IPS DF 6.9 (cell line): ENCODE measurements around the gene CPLX1.
"Not testable (repeated sequence)": the region's sequence is repeated elsewhere in the genome, so short reads cannot be mapped to it uniquely, and the experiment has no call there.

ENCODE experiments used
- DNase-seq: peaks from one replicate; pipeline ENCODE4 v3.0.0-alpha.2; 2013; ENCODE audit warnings: low read depth, low spot score
- H3K27ac ChIP-seq: one replicate; pipeline ENCODE4 v1.5.1; 2013; ENCODE audit warnings: low read length, control low read depth
- H3K27me3 ChIP-seq: 2 replicates; pipeline ENCODE4 v1.6.1; 2013; ENCODE audit warnings: mild to moderate bottlenecking, low read length; ENCODE audit not compliant: control insufficient read depth, insufficient read depth
- H3K36me3 ChIP-seq: 2 replicates; pipeline ENCODE4 v1.6.1; 2013; ENCODE audit warnings: low read length; ENCODE audit not compliant: control insufficient read depth, insufficient read depth
- H3K4me1 ChIP-seq: 2 replicates; pipeline ENCODE4 v1.6.1; 2013; ENCODE audit warnings: low read length; ENCODE audit not compliant: control insufficient read depth, insufficient read depth
- H3K4me3 ChIP-seq: 2 replicates; pipeline ENCODE4 v1.5.1; 2013; ENCODE audit warnings: mild to moderate bottlenecking, low read length
- H3K9me3 ChIP-seq: 2 replicates; pipeline ENCODE4 v1.6.1; 2013; ENCODE audit warnings: low read length, inconsistent platforms; ENCODE audit not compliant: control insufficient read depth, insufficient read depth
- WGBS: extraction: QIAGEN DNeasy Blood & Tissue Kit; methylation state at CpG from one replicate; pipeline ENCODE4 v1.1.7; 2013; ENCODE audit warnings: mixed read lengths, missing lambda C conversion rate; ENCODE audit not compliant: insufficient read length, insufficient coverage; 5-methylcytosine and 5-hydroxymethylcytosine counted together

CPLX1 gene

GRCh38 chr4:774419-775092, 51.4 kb downstream of the CPLX1 start:
- not testable (repeated sequence) for H3K36me3 ChIP-seq
- no CpG with 5 or more reads among the region's 30 CpGs for WGBS

GRCh38 chr4:773214-773613, 52.7 kb downstream of the CPLX1 start:
- WGBS, result no CpG with 5 or more reads among the region's 9 CpGs
- Histone ChIP-seq H3K9me3 (no peaks in the 10 kb centered on the region), H3K4me3 (no peak overlapping the region), H3K27me3 (no peaks in the 10 kb centered on the region), H3K27ac (no peak overlapping the region), H3K4me1 (peaks cover 2% of the 10 kb centered on the region; the same call in 1 of the 2 replicates), H3K36me3 (peaks cover 8% of the 10 kb centered on the region)
- no peak for DNase-seq

More at GRCh38 chr4:774419-775092, 51.4 kb downstream of the CPLX1 start:
- H3K27me3 ChIP-seq, H3K4me1 ChIP-seq, H3K27ac ChIP-seq, DNase-seq, H3K9me3 ChIP-seq, H3K4me3 ChIP-seq: not testable (repeated sequence)

- no peak for DNase-seq
- H3K27ac ChIP-seq, result no peak overlapping the region
- H3K9me3 ChIP-seq, result no peaks in the 10 kb centered on the region
- WGBS, result no CpG with 5 or more reads among the region's 8 CpGs
- H3K4me1 ChIP-seq, result peaks cover 2% of the 10 kb centered on the region; the same call in 1 of the 2 replicates
- H3K36me3 ChIP-seq, result peaks cover 8% of the 10 kb centered on the region
- no peaks in the 10 kb centered on the region for H3K27me3 ChIP-seq
- H3K4me3 ChIP-seq, result no peak overlapping the region
Measured at GRCh38 chr4:772776-773175, 53.2 kb downstream of the CPLX1 start.

- Histone ChIP-seq H3K27me3 (no peaks in the 10 kb centered on the region), H3K4me3 (no peak overlapping the region)
Measured at GRCh38 chr4:772118-772517, 53.8 kb downstream of the CPLX1 start.

GRCh38 chr4:771464-771863, 54.5 kb downstream of the CPLX1 start:
- WGBS, result no CpG with 5 or more reads among the region's 6 CpGs
- Histone ChIP-seq H3K9me3 (no peaks in the 10 kb centered on the region), H3K4me3 (no peak overlapping the region), H3K4me1 (peaks cover 2% of the 10 kb centered on the region; the same call in 1 of the 2 replicates), H3K36me3 (peaks cover 8% of the 10 kb centered on the region), H3K27ac (no peak overlapping the region), H3K27me3 (no peaks in the 10 kb centered on the region)
- no peak for DNase-seq

More at GRCh38 chr4:772118-772517, 53.8 kb downstream of the CPLX1 start:
- Histone ChIP-seq H3K27ac (no peak overlapping the region), H3K4me1 (peaks cover 2% of the 10 kb centered on the region; the same call in 1 of the 2 replicates), H3K36me3 (peaks cover 8% of the 10 kb centered on the region), H3K9me3 (no peaks in the 10 kb centered on the region)
- DNase-seq, result no peak
- WGBS, result no CpG with 5 or more reads among the region's 7 CpGs

GRCh38 chr4:770022-770421, 55.9 kb downstream of the CPLX1 start:
- DNase-seq, result no peak
- Histone ChIP-seq H3K27me3 (no peaks in the 10 kb centered on the region), H3K36me3 (peaks cover 8% of the 10 kb centered on the region), H3K9me3 (no peaks in the 10 kb centered on the region), H3K27ac (no peak overlapping the region), H3K4me1 (peaks cover 2% of the 10 kb centered on the region; the same call in 1 of the 2 replicates), H3K4me3 (no peak overlapping the region)
- WGBS, result no CpG with 5 or more reads among the region's 5 CpGs

- Histone ChIP-seq H3K4me1 (peaks cover 2% of the 10 kb centered on the region; the same call in 1 of the 2 replicates), H3K27me3 (no peaks in the 10 kb centered on the region), H3K4me3 (no peak overlapping the region), H3K36me3 (peaks cover 9% of the 10 kb centered on the region), H3K27ac (no peak overlapping the region), H3K9me3 (no peaks in the 10 kb centered on the region)
- DNase-seq, result no peak
- no CpG with 5 or more reads among the region's 19 CpGs for WGBS
Measured at GRCh38 chr4:769511-769910, 56.4 kb downstream of the CPLX1 start.

GRCh38 chr4:768995-769394, 56.9 kb downstream of the CPLX1 start:
- Histone ChIP-seq H3K36me3 (peaks cover 12% of the 10 kb centered on the region), H3K4me1 (peaks cover 2% of the 10 kb centered on the region; the same call in 1 of the 2 replicates)
- no CpG with 5 or more reads among the region's 12 CpGs for WGBS

GRCh38 chr4:768076-768475, 57.9 kb downstream of the CPLX1 start:
- no peaks in the 10 kb centered on the region for H3K9me3 ChIP-seq
- no peak overlapping the region for H3K27ac ChIP-seq
- peaks cover 2% of the 10 kb centered on the region; the same call in 1 of the 2 replicates for H3K4me1 ChIP-seq
- no peak overlapping the region for H3K4me3 ChIP-seq
- no peaks in the 10 kb centered on the region for H3K27me3 ChIP-seq
- no CpG with 5 or more reads among the region's 15 CpGs for WGBS
- no peak for DNase-seq
- peaks cover 12% of the 10 kb centered on the region for H3K36me3 ChIP-seq

More at GRCh38 chr4:768995-769394, 56.9 kb downstream of the CPLX1 start:
- no peak overlapping the region for H3K4me3 ChIP-seq
- no peaks in the 10 kb centered on the region for H3K27me3 ChIP-seq
- no peak overlapping the region for H3K27ac ChIP-seq
- DNase-seq, result no peak
- H3K9me3 ChIP-seq, result no peaks in the 10 kb centered on the region

- WGBS, result no CpG with 5 or more reads among the region's 21 CpGs
- H3K4me3 ChIP-seq, result no peak overlapping the region
- peaks cover 2% of the 10 kb centered on the region; the same call in 1 of the 2 replicates for H3K4me1 ChIP-seq
- H3K27ac ChIP-seq, result no peak overlapping the region
- no peak for DNase-seq
- no peaks in the 10 kb centered on the region for H3K27me3 ChIP-seq
- peaks cover 12% of the 10 kb centered on the region for H3K36me3 ChIP-seq
- no peaks in the 10 kb centered on the region for H3K9me3 ChIP-seq
Measured at GRCh38 chr4:766559-767283, 59.2 kb downstream of the CPLX1 start.
